GM12892 (cell line): ENCODE results near the gene KIR3DL2.

Experiments
- POLR2AphosphoS5 ChIP-seq: IDR thresholded peaks from 2 replicates; pipeline ENCODE4 v1.6.1; 2011; ENCODE audit warnings: low read depth, low read length, control low read depth
- TAF1 ChIP-seq: IDR thresholded peaks from 2 replicates; pipeline ENCODE4 v1.6.1; 2011; ENCODE audit warnings: low read depth, mild to moderate bottlenecking, control low read depth, low read length, borderline replicate concordance

DNA sequence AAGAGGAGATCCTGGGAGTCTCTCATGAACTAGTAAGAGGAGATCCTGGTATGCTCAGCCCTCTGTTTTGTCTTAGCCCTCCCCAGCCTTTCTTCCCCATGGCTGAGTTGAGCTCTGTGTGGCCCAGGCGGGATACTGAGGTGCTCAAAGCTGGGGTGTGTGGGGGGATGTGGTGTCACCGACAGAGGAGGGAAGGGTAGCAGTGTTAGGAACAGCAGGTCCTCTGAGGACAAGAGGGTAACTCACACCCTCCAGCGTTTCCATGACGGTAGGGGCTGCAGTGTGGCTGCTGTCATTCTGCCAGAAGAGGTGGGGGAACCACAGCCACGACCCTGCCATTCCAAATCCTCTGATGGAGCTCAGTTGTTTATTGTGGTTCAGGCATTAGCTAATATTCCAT is 46.1 kb upstream of the KIR3DL2 start:
- TF ChIP-seq POLR2AphosphoS5 (no peak), TAF1 (no peak)
